B cell (primary cell): ENCODE data around the gene CGRRF1. TPM values are rescaled to one million over a fixed set of nuclear protein-coding genes. Genes with fewer than 3 reads are reported as not detected.

Experiments used
- ATAC-seq: fragments of 200-7000 bp; cut with Tn5 transposase; one replicate; pipeline ENCODE4 v1.10.0; 2021; ENCODE audit warnings: low read depth, mild to moderate bottlenecking, moderate number of reproducible peaks, moderate library complexity
- CTCF ChIA-PET: fragments of 350-600 bp; sonication (Branson Sonifier 250); formaldehyde crosslinking; loops from one replicate; lab custom pipeline; 2021; ENCODE audit warnings: antibody characterized with exemption, inconsistent platforms; lab: Charles Lee
- POLR2A ChIA-PET: fragments of 350-600 bp; sonication (Branson Sonifier 250); formaldehyde crosslinking; loops from one replicate; lab custom pipeline; 2021; ENCODE audit warnings: antibody characterized with exemption; lab: Charles Lee
- DNase-seq: peaks from one replicate; pipeline ENCODE4 v3.0.0; 2013
- H2AFZ ChIP-seq: 2 replicates; pipeline ENCODE4 v1.6.1; 2012; ENCODE audit warnings: mild to moderate bottlenecking, low read depth, low read length; ENCODE audit not compliant: insufficient read depth, poor library complexity, severe bottlenecking
- H3K27ac ChIP-seq, 2 donors: 1 replicate in 1 of 2; 2 replicates in 1 of 2; pipeline ENCODE4 v1.5.1; 2012 to 2013; ENCODE audit warnings: low read length in 2 of 2, mild to moderate bottlenecking in 2 of 2, moderate library complexity in 1 of 2
- H3K27me3 ChIP-seq, 4 experiments: fragments of 200-600 bp in 1 of 4; sonication (generic) in 1 of 4; replicated peaks in 1 of 4; 1 replicate in 2 of 4; 2 replicates in 2 of 4; pipeline versions ENCODE4 v1.6.1 to v1.7.0; 2013 to 2016; ENCODE audit warnings: low read length in 3 of 4, mild to moderate bottlenecking in 2 of 4, mixed read lengths in 1 of 4, moderate library complexity in 1 of 4; ENCODE audit not compliant: insufficient read depth in 4 of 4, control insufficient read depth in 3 of 4; ENCODE audit errors: control extremely low read depth in 1 of 4
- H3K36me3 ChIP-seq, 2 experiments: replicated peaks in 1 of 2; 1 replicate in 1 of 2; 2 replicates in 1 of 2; pipeline versions ENCODE4 v1.6.1 to v1.7.1; 2013; ENCODE audit warnings: low read length in 1 of 2; ENCODE audit not compliant: insufficient read depth in 2 of 2, control insufficient read depth in 1 of 2; ENCODE audit errors: control extremely low read depth in 1 of 2, extremely low read depth in 1 of 2
- H3K4me1 ChIP-seq, 2 donors: fragments of 200-600 bp in 1 of 2; sonication (generic) in 1 of 2; 1 replicate in 1 of 2; 2 replicates in 1 of 2; pipeline versions ENCODE4 v1.5.1 to v1.6.1; 2013 to 2017; ENCODE audit warnings: low read length in 2 of 2; ENCODE audit not compliant: control insufficient read depth in 2 of 2, insufficient read depth in 2 of 2
- H3K4me2 ChIP-seq: replicated peaks from 2 replicates; pipeline ENCODE3; 2012; ENCODE audit warnings: mild to moderate bottlenecking, low read depth, low read length; ENCODE audit not compliant: poor library complexity, severe bottlenecking
- H3K4me3 ChIP-seq, 5 experiments: fragments of 200-600 bp in 1 of 5; sonication (generic) in 1 of 5; 1 replicate in 3 of 5; 2 replicates in 2 of 5; pipeline versions ENCODE4 v1.5.1 to v1.7.0; 2011 to 2016; ENCODE audit warnings: low read length in 4 of 5, mild to moderate bottlenecking in 4 of 5, low read depth in 2 of 5, control low read depth in 1 of 5, moderate library complexity in 1 of 5; ENCODE audit not compliant: insufficient read depth in 1 of 5; ENCODE audit errors: control extremely low read depth in 1 of 5, extremely low read depth in 1 of 5
- H3K79me2 ChIP-seq: fragments of 200-600 bp; sonication (generic); one replicate; pipeline ENCODE4 v1.6.0; 2016; ENCODE audit warnings: low read length; ENCODE audit not compliant: control insufficient read depth, insufficient read depth
- H3K9ac ChIP-seq: fragments of 200-600 bp; sonication (generic); 2 replicates; pipeline ENCODE4 v1.6.1; 2017; ENCODE audit warnings: mild to moderate bottlenecking, low read length, moderate library complexity
- H3K9me3 ChIP-seq, 3 donors: one replicate each; pipeline versions ENCODE4 v1.6.1 to v1.7.1; 2013; ENCODE audit warnings: low read length in 2 of 3; ENCODE audit not compliant: control insufficient read depth in 2 of 3, insufficient read depth in 1 of 3; ENCODE audit errors: control extremely low read depth in 1 of 3
- H4K20me1 ChIP-seq: 2 replicates; pipeline ENCODE4 v1.6.0; 2012; ENCODE audit warnings: mild to moderate bottlenecking, low read length; ENCODE audit not compliant: insufficient read depth, control insufficient read depth, poor library complexity, severe bottlenecking
- H3K27ac Mint-ChIP-seq: one replicate; pipeline ENCODE4 v1.8.0; 2021; ENCODE audit warnings: mixed read lengths
- H3K27me3 Mint-ChIP-seq: one replicate; pipeline ENCODE4 v1.8.0; 2021; ENCODE audit warnings: mixed read lengths
- H3K4me1 Mint-ChIP-seq: one replicate; pipeline ENCODE4 v1.8.0; 2021; ENCODE audit warnings: mixed read lengths
- H3K4me3 Mint-ChIP-seq: one replicate; pipeline ENCODE4 v1.8.0; 2021; ENCODE audit warnings: mixed read lengths
- H3K9me3 Mint-ChIP-seq: one replicate; pipeline ENCODE4 v1.8.0; 2022; ENCODE audit warnings: mixed read lengths; ENCODE audit not compliant: insufficient read depth
- CTCF ChIP-seq: fragments of 200-600 bp; IDR thresholded peaks from one replicate; pipeline ENCODE4 v1.8.0; 2022; ENCODE audit warnings: antibody characterized with exemption, mild to moderate bottlenecking
- EZH2 ChIP-seq: IDR thresholded peaks from 2 replicates; pipeline ENCODE4 v1.6.1; 2012; ENCODE audit warnings: borderline replicate concordance, low read depth, mild to moderate bottlenecking, moderate library complexity, low read length; ENCODE audit not compliant: insufficient read depth, poor library complexity, severe bottlenecking
- WGBS: methylation state at CpG from one replicate; pipeline ENCODE4 v1.1.5; 2013; ENCODE audit warnings: missing lambda C conversion rate; ENCODE audit not compliant: insufficient coverage; 5-methylcytosine and 5-hydroxymethylcytosine counted together
- intact Hi-C: fragments of 100-400 bp; cut with micrococcal nuclease; formaldehyde crosslinking; loops from one replicate; pipeline ENCODE4 v1.10.0; 2022
- polyA plus RNA-seq: library from polyadenylated mRNA; depleted of rRNA; stranded (reverse); fragments of >200 nt; gene quantifications from 2 replicates; pipeline ENCODE4 v1.2.3, GENCODE V29; 2012
- total RNA-seq, 2 donors: library from RNA; stranded (reverse); fragments of 120-200 nt in 1 of 2; gene quantifications; 1 replicate in 1 of 2; 2 replicates in 1 of 2; pipeline versions ENCODE4 v1.2.3 to v1.2.4, GENCODE V29; 2013 to 2022

The CGRRF1 gene
- total and polyA plus RNA-seq, 2 donors (not counting 1 experiment from before 2014, with no cell fraction given) = 10.0 to 15.8 TPM

- Histone ChIP-seq H4K20me1 (no peaks in the 10 kb centered on the region), H3K9me3 (no peaks in the 10 kb centered on the region), H3K79me2 (no peaks in the 10 kb centered on the region), H3K4me1 (peaks cover 0 to 5% of the 10 kb centered on the region in 2 donors), H3K27ac (no peak overlapping the region), H2AFZ (no peak overlapping the region), H3K27me3 (no peaks in the 10 kb centered on the region), H3K9ac (no peak overlapping the region), H3K36me3 (peaks cover 2 to 8% of the 10 kb centered on the region in 2 experiments), H3K4me2 (no peak overlapping the region), H3K4me3 (no peak overlapping the region)
- ChIA-PET POLR2A (no interaction called here), CTCF (interaction anchor here (0.7 to 1.5 kb wide), 3 partner anchors 43 to 244 kb away, joined by 3 read pairs; no protein-coding TSS in a partner anchor)
- DNase-seq = no peak
- ATAC-seq = no peak
- H3K4me1 Mint-ChIP-seq = peaks cover 10% of the 10 kb centered on the region
- no peaks in the 10 kb centered on the region for H3K9me3 Mint-ChIP-seq
- intact Hi-C loops = no loop called here
- no peak overlapping the region for H3K4me3 Mint-ChIP-seq
- H3K27me3 Mint-ChIP-seq = no peaks in the 10 kb centered on the region
- WGBS = no CpG with 5 or more reads among the region's 1 CpG
- H3K27ac Mint-ChIP-seq = no peak overlapping the region
- TF ChIP-seq EZH2 (no peak), CTCF (no peak)
Measured at GRCh38 chr14:54533100-54533499, 23.4 kb downstream of the CGRRF1 start.

- ChIA-PET POLR2A (no interaction called here), CTCF (no interaction called here)
- Mint-ChIP-seq H3K27ac (no peak overlapping the region), H3K27me3 (no peaks in the 10 kb centered on the region), H3K9me3 (no peaks in the 10 kb centered on the region), H3K4me1 (peaks cover 10% of the 10 kb centered on the region), H3K4me3 (no peak overlapping the region)
- no peak for ATAC-seq
- Histone ChIP-seq H3K27ac (no peak overlapping the region), H3K4me2 (no peak overlapping the region), H3K36me3 (peaks cover 2 to 7% of the 10 kb centered on the region in 2 experiments), H3K9me3 (no peaks in the 10 kb centered on the region), H3K9ac (no peak overlapping the region), H3K4me1 (peaks cover 0 to 5% of the 10 kb centered on the region in 2 donors), H3K27me3 (no peaks in the 10 kb centered on the region), H3K79me2 (no peaks in the 10 kb centered on the region), H4K20me1 (no peaks in the 10 kb centered on the region), H3K4me3 (no peak overlapping the region), H2AFZ (no peak overlapping the region)
- WGBS = no CpG with 5 or more reads among the region's 1 CpG
- intact Hi-C loops = no loop called here
- DNase-seq = no peak
- TF ChIP-seq CTCF (no peak), EZH2 (no peak)
Measured at GRCh38 chr14:54535126-54535525, 25.4 kb downstream of the CGRRF1 start.
